HG03280 (cell line): ENCODE measurements around the gene HRAS.

Experiments used
- ATAC-seq: cut with Tn5 transposase; IDR thresholded peaks from one replicate; pipeline ENCODE4 v1.9.1; 2021; ENCODE audit warnings: mild to moderate bottlenecking, moderate library complexity; ENCODE audit not compliant: unreplicated experiment

The HRAS gene

GRCh38 chr11:514606-515005 lies 20.8 kb downstream of the HRAS start:
- no peak for ATAC-seq

GRCh38 chr11:512761-513595 lies 22.4 kb downstream of the HRAS start:
- no peak for ATAC-seq

- ATAC-seq = no peak
Measured at GRCh38 chr11:508956-509355, 26.4 kb downstream of the HRAS start.

- no peak for ATAC-seq
Measured at GRCh38 chr11:507727-508515, 27.5 kb downstream of the HRAS start.

GRCh38 chr11:506995-507726 lies 28.2 kb downstream of the HRAS start, which contains the start of gene RNH1:
RNH1 (minus strand) TSS chr11:507242; CDS start chr11:502162, 5,080 bp downstream.
- peak; percentile 48 for ATAC-seq

- peak; percentile 68 for ATAC-seq
Measured at GRCh38 chr11:506238-506994, 29.0 kb downstream of the HRAS start.

- ATAC-seq = no peak
Measured at GRCh38 chr11:504994-505344, 30.4 kb downstream of the HRAS start.

GRCh38 chr11:504053-504993 lies 31.1 kb downstream of the HRAS start:
- ATAC-seq = no peak

GRCh38 chr11:503179-503981 lies 32.0 kb downstream of the HRAS start:
- ATAC-seq = no peak

- ATAC-seq = no peak
Measured at GRCh38 chr11:502288-503178, 32.8 kb downstream of the HRAS start.

GRCh38 chr11:501683-502287 lies 33.6 kb downstream of the HRAS start:
- no peak for ATAC-seq

GRCh38 chr11:501001-501682 lies 34.2 kb downstream of the HRAS start:
- ATAC-seq = no peak

- no peak for ATAC-seq
Measured at GRCh38 chr11:499201-500076, 35.9 kb downstream of the HRAS start.

GRCh38 chr11:498297-499181 lies 36.8 kb downstream of the HRAS start:
- ATAC-seq = no peak
